NB4 (cell line): ENCODE results near the gene PRMT3.
"Not testable (repeated sequence)": the region's sequence is repeated elsewhere in the genome, so short reads cannot be mapped to it uniquely, and the experiment has no call there.

ENCODE experiments used
- MAX ChIP-seq: IDR thresholded peaks from 2 replicates; pipeline ENCODE4 v1.6.1; 2011; ENCODE audit warnings: low read depth, low read length
- POLR2A ChIP-seq: IDR thresholded peaks from 2 replicates; pipeline ENCODE4 v1.6.1; 2011; ENCODE audit warnings: mild to moderate bottlenecking; ENCODE audit not compliant: insufficient read length; ENCODE audit errors: extremely low read depth
- TF ChIP-seq, protein P1 (sequence below): IDR thresholded peaks from one replicate; pipeline ENCODE4 v1.5.1; 2012; ENCODE audit warnings: low read depth, low read length

DNA sequence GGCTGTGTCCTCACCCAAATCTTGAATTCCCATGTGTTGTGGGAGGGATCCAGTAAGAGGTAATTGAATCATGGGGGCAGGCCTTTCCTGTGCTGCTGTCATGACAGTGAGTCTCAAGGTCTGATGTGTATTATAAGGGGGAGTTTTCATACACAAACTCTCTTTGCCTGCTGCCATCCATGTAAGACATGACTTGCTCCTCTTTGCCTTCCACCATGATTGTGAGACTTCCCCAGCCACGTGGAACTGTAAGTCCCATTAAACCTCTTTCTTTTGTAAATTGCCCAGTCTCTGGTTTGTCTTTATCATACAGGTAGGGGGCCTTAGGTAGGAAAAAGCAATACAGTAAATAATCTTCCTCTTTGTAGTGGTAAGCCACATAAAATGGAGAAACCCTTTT is 96.9 kb downstream of the PRMT3 start:
- TF ChIP-seq, protein P1, sequence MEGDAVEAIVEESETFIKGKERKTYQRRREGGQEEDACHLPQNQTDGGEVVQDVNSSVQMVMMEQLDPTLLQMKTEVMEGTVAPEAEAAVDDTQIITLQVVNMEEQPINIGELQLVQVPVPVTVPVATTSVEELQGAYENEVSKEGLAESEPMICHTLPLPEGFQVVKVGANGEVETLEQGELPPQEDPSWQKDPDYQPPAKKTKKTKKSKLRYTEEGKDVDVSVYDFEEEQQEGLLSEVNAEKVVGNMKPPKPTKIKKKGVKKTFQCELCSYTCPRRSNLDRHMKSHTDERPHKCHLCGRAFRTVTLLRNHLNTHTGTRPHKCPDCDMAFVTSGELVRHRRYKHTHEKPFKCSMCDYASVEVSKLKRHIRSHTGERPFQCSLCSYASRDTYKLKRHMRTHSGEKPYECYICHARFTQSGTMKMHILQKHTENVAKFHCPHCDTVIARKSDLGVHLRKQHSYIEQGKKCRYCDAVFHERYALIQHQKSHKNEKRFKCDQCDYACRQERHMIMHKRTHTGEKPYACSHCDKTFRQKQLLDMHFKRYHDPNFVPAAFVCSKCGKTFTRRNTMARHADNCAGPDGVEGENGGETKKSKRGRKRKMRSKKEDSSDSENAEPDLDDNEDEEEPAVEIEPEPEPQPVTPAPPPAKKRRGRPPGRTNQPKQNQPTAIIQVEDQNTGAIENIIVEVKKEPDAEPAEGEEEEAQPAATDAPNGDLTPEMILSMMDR = not testable (repeated sequence)
- TF ChIP-seq POLR2A, MAX: not testable (repeated sequence)
